Liver (tissue), 9 donors: ENCODE measurements around the gene DAGLB. TPM values are rescaled to one million over a fixed set of nuclear protein-coding genes. Genes with fewer than 3 reads are reported as not detected.

ENCODE experiments used
- DNase-seq: peaks from one replicate; pipeline ENCODE4 v3.0.0-alpha.2; 2017; ENCODE audit warnings: low spot score
- H3K27ac ChIP-seq, 2 donors: one replicate each; pipeline ENCODE4 v1.7.0; 2013; ENCODE audit warnings: inconsistent platforms in 2 of 2, low read length in 2 of 2, control low read depth in 1 of 2, low read depth in 1 of 2, mild to moderate bottlenecking in 1 of 2
- H3K27me3 ChIP-seq, 4 donors: one replicate each; pipeline versions ENCODE4 v1.6.1 to v1.7.0; 2013; ENCODE audit warnings: low read length in 3 of 4, inconsistent platforms in 1 of 4, mild to moderate bottlenecking in 1 of 4, moderate library complexity in 1 of 4; ENCODE audit not compliant: control insufficient read depth in 4 of 4, insufficient read depth in 4 of 4
- H3K36me3 ChIP-seq, 4 donors: one replicate each; pipeline versions ENCODE4 v1.6.1 to v1.7.0; 2013; ENCODE audit warnings: low read length in 3 of 4, mild to moderate bottlenecking in 3 of 4, low read depth in 1 of 4, moderate library complexity in 1 of 4; ENCODE audit not compliant: control insufficient read depth in 4 of 4, insufficient read depth in 3 of 4
- H3K4me1 ChIP-seq, 4 donors: one replicate each; pipeline versions ENCODE4 v1.6.1 to v1.7.0; 2013; ENCODE audit warnings: low read length in 3 of 4, mild to moderate bottlenecking in 3 of 4, moderate library complexity in 1 of 4; ENCODE audit not compliant: control insufficient read depth in 4 of 4, insufficient read depth in 4 of 4
- H3K4me3 ChIP-seq, 3 donors: one replicate each; pipeline versions ENCODE4 v1.6.1 to v1.7.0; 2013; ENCODE audit warnings: low read length in 3 of 3, control low read depth in 1 of 3, low read depth in 1 of 3, mild to moderate bottlenecking in 1 of 3
- H3K9ac ChIP-seq, 2 donors: one replicate each; pipeline ENCODE4 v1.7.0; 2013; ENCODE audit warnings: low read length in 2 of 2, mild to moderate bottlenecking in 2 of 2, moderate library complexity in 2 of 2, control low read depth in 1 of 2, low read depth in 1 of 2
- H3K9me3 ChIP-seq, 4 donors: one replicate each; pipeline versions ENCODE4 v1.6.1 to v1.7.0; 2013; ENCODE audit warnings: low read length in 3 of 4; ENCODE audit not compliant: control insufficient read depth in 4 of 4
- CTCF ChIP-seq: fragments of 150-350 bp; IDR thresholded peaks from 2 replicates; pipeline ENCODE4 v1.5.1; 2017; ENCODE audit warnings: improper control_type of control experiment, low read depth, low read length; ENCODE audit not compliant: missing input control
- FOXA1 ChIP-seq: IDR thresholded peaks from 2 replicates; pipeline ENCODE4 v1.6.1; 2016; ENCODE audit warnings: antibody characterized with exemption
- FOXA2 ChIP-seq: IDR thresholded peaks from 2 replicates; pipeline ENCODE4 v1.6.1; 2016; ENCODE audit warnings: antibody characterized with exemption
- GABPA ChIP-seq, 2 donors: IDR thresholded peaks in 1 of 2; conservative IDR thresholded peaks in 1 of 2; 2 replicates each; pipeline ENCODE4 v1.6.1; 2016; ENCODE audit warnings: antibody characterized with exemption in 2 of 2, mild to moderate bottlenecking in 1 of 2, moderate library complexity in 1 of 2
- HNF4A ChIP-seq, 2 donors: conservative IDR thresholded peaks; 2 replicates each; pipeline ENCODE4 v1.6.1; 2016; ENCODE audit warnings: antibody characterized with exemption in 2 of 2, mild to moderate bottlenecking in 2 of 2
- JUND ChIP-seq, 2 donors: IDR thresholded peaks; 2 replicates each; pipeline ENCODE4 v1.6.1; 2016; ENCODE audit warnings: antibody characterized with exemption in 2 of 2
- MAX ChIP-seq: IDR thresholded peaks from 2 replicates; pipeline ENCODE4 v1.6.1; 2016; ENCODE audit warnings: antibody characterized with exemption
- NR2F2 ChIP-seq: IDR thresholded peaks from 2 replicates; pipeline ENCODE4 v1.6.1; 2016; ENCODE audit warnings: antibody characterized with exemption
- RXRA ChIP-seq, 2 donors: IDR thresholded peaks; 2 replicates each; pipeline ENCODE4 v1.6.1; 2017 to 2018; ENCODE audit warnings: antibody characterized with exemption in 2 of 2, mild to moderate bottlenecking in 1 of 2
- SP1 ChIP-seq: IDR thresholded peaks from 2 replicates; pipeline ENCODE4 v1.6.1; 2018; ENCODE audit warnings: antibody characterized with exemption, mild to moderate bottlenecking
- TAF1 ChIP-seq: conservative IDR thresholded peaks from 2 replicates; pipeline ENCODE4 v1.6.1; 2016; ENCODE audit warnings: antibody characterized with exemption, mild to moderate bottlenecking
- YY1 ChIP-seq: IDR thresholded peaks from 2 replicates; pipeline ENCODE4 v1.6.1; 2016; ENCODE audit warnings: antibody characterized with exemption, mild to moderate bottlenecking
- WGBS: extraction: QIAGEN DNeasy Blood & Tissue Kit; methylation state at CpG from one replicate; pipeline ENCODE4 v1.1.7; 2013; 5-methylcytosine and 5-hydroxymethylcytosine counted together
- polyA plus RNA-seq, 2 donors: library from polyadenylated mRNA; stranded (reverse) in 1 of 2; unstranded in 1 of 2; fragments of 200-250 nt in 1 of 2; fragments of >200 nt in 1 of 2; fragmentation: Nextera tagmentation in 1 of 2; extraction: Ambion mirVana in 1 of 2; gene quantifications; one replicate each; pipeline versions ENCODE4 v1.2.1 to v1.2.3, GENCODE V29; 2013 to 2015
- total RNA-seq, 2 donors: library from RNA; depleted of rRNA; stranded (reverse); fragments of >200 nt; gene quantifications; one replicate each; pipeline ENCODE4 v1.2.3, GENCODE V29; 2014
- TF ChIP-seq, protein P1 (sequence below): IDR thresholded peaks from 2 replicates; pipeline ENCODE4 v1.6.1; 2016; ENCODE audit warnings: antibody characterized with exemption
- TF ChIP-seq, protein P2 (sequence below): IDR thresholded peaks from 2 replicates; pipeline ENCODE4 v1.6.1; 2016; ENCODE audit warnings: antibody characterized with exemption, mild to moderate bottlenecking
- TF ChIP-seq, protein P3 (sequence below): IDR thresholded peaks from 2 replicates; pipeline ENCODE4 v1.6.1; 2016; ENCODE audit warnings: antibody characterized with exemption
- donor health status: healthy.
- donor health status: healthy.
- donor health status: healthy.
- donor health status: healthy.
- donor health status: healthy.

The DAGLB gene
- total and polyA plus RNA-seq, 4 donors = 4.9 to 10.7 (median 8.4) TPM

GRCh38 chr7:6389728-6390127 lies 58.0 kb downstream of the DAGLB start:
- 95% methylated on average over 2 of the region's 2 CpGs for WGBS
- peaks cover 8 to 44% (median 22%) of the 10 kb centered on the region in 4 donors for H3K4me1 ChIP-seq
- no peak overlapping the region for H3K4me3 ChIP-seq
- H3K27me3 ChIP-seq = no peaks in the 10 kb centered on the region
- no peak overlapping the region for H3K27ac ChIP-seq
- DNase-seq = no peak
- no peaks in the 10 kb centered on the region for H3K9me3 ChIP-seq
- TF ChIP-seq JUND (IDR thresholded peaks at IDR 0.05) = no peak
- TF ChIP-seq, protein P1, sequence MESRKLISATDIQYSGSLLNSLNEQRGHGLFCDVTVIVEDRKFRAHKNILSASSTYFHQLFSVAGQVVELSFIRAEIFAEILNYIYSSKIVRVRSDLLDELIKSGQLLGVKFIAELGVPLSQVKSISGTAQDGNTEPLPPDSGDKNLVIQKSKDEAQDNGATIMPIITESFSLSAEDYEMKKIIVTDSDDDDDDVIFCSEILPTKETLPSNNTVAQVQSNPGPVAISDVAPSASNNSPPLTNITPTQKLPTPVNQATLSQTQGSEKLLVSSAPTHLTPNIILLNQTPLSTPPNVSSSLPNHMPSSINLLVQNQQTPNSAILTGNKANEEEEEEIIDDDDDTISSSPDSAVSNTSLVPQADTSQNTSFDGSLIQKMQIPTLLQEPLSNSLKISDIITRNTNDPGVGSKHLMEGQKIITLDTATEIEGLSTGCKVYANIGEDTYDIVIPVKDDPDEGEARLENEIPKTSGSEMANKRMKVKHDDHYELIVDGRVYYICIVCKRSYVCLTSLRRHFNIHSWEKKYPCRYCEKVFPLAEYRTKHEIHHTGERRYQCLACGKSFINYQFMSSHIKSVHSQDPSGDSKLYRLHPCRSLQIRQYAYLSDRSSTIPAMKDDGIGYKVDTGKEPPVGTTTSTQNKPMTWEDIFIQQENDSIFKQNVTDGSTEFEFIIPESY = no peak
- no peak for TF ChIP-seq SP1
- no peak for TF ChIP-seq GABPA (IDR thresholded peaks at IDR 0.05 in 1 of 2, conservative IDR thresholded peaks at IDR 0.05 in 1 of 2)
- no peak for TF ChIP-seq CTCF
- no peak for TF ChIP-seq YY1
- no peak for TF ChIP-seq HNF4A (conservative IDR thresholded peaks at IDR 0.05)
- TF ChIP-seq FOXA1 = no peak
- TF ChIP-seq FOXA2 = no peak
- TF ChIP-seq, protein P2, sequence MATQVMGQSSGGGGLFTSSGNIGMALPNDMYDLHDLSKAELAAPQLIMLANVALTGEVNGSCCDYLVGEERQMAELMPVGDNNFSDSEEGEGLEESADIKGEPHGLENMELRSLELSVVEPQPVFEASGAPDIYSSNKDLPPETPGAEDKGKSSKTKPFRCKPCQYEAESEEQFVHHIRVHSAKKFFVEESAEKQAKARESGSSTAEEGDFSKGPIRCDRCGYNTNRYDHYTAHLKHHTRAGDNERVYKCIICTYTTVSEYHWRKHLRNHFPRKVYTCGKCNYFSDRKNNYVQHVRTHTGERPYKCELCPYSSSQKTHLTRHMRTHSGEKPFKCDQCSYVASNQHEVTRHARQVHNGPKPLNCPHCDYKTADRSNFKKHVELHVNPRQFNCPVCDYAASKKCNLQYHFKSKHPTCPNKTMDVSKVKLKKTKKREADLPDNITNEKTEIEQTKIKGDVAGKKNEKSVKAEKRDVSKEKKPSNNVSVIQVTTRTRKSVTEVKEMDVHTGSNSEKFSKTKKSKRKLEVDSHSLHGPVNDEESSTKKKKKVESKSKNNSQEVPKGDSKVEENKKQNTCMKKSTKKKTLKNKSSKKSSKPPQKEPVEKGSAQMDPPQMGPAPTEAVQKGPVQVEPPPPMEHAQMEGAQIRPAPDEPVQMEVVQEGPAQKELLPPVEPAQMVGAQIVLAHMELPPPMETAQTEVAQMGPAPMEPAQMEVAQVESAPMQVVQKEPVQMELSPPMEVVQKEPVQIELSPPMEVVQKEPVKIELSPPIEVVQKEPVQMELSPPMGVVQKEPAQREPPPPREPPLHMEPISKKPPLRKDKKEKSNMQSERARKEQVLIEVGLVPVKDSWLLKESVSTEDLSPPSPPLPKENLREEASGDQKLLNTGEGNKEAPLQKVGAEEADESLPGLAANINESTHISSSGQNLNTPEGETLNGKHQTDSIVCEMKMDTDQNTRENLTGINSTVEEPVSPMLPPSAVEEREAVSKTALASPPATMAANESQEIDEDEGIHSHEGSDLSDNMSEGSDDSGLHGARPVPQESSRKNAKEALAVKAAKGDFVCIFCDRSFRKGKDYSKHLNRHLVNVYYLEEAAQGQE = no peak
- peaks cover 0 to 18% (median 9%) of the 10 kb centered on the region in 4 donors for H3K36me3 ChIP-seq
- no peak overlapping the region for H3K9ac ChIP-seq

GRCh38 chr7:6387734-6388294 lies 59.9 kb downstream of the DAGLB start:
- no peak for DNase-seq
- Histone ChIP-seq H3K9me3 (no peaks in the 10 kb centered on the region), H3K27ac (peak overlapping the region; percentile 7 to 12), H3K27me3 (no peaks in the 10 kb centered on the region), H3K4me1 (peaks cover 18 to 43% (median 32%) of the 10 kb centered on the region in 4 donors), H3K4me3 (no peak overlapping the region), H3K36me3 (peaks cover 0 to 14% (median 4%) of the 10 kb centered on the region in 4 donors), H3K9ac (no peak overlapping the region)
- 84% methylated on average over 7 of the region's 7 CpGs for WGBS
- TF ChIP-seq YY1 (no peak), MAX (no peak), RXRA (IDR thresholded peaks at IDR 0.05) (no peak), CTCF (no peak), TAF1 (no peak), SP1 (no peak), NR2F2 (no peak), GABPA (IDR thresholded peaks at IDR 0.05 in 1 of 2, conservative IDR thresholded peaks at IDR 0.05 in 1 of 2) (no peak), FOXA1 (no peak), JUND (IDR thresholded peaks at IDR 0.05) (no peak), FOXA2 (no peak)
- TF ChIP-seq, protein P1 = no peak
- TF ChIP-seq, protein P3, sequence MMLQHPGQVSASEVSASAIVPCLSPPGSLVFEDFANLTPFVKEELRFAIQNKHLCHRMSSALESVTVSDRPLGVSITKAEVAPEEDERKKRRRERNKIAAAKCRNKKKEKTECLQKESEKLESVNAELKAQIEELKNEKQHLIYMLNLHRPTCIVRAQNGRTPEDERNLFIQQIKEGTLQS = no peak
